GM19468 (cell line): ENCODE measurements around the gene SLC44A1.

Experiments
- ATAC-seq: cut with Tn5 transposase; IDR thresholded peaks from one replicate; pipeline ENCODE4 v1.9.1; 2021; ENCODE audit warnings: mild to moderate bottlenecking, moderate library complexity, moderate number of reproducible peaks; ENCODE audit not compliant: unreplicated experiment; ENCODE audit errors: extremely low read depth

Gene SLC44A1

GRCh38 chr9:105244003-105244733 is at the start of gene SLC44A1:
Gene SLC44A1, plus strand, starts transcription at chr9:105244651. Its CDS starts 218 bp downstream, at chr9:105244869.
- peak; percentile 89 for ATAC-seq

- ATAC-seq = no peak
Observed at GRCh38 chr9:105195259-105195658, 49.2 kb upstream of the SLC44A1 start.

GRCh38 chr9:105198023-105198422 is 46.4 kb upstream of the SLC44A1 start:
- no peak for ATAC-seq

- ATAC-seq = no peak
Observed at GRCh38 chr9:105198865-105199264, 45.6 kb upstream of the SLC44A1 start.

GRCh38 chr9:105204416-105204815 is 40.0 kb upstream of the SLC44A1 start:
- ATAC-seq = no peak

- ATAC-seq = no peak
Observed at GRCh38 chr9:105205787-105206495, 38.5 kb upstream of the SLC44A1 start.

- ATAC-seq = no peak
Observed at GRCh38 chr9:105206496-105206820, 38.0 kb upstream of the SLC44A1 start.

- ATAC-seq = no peak
Observed at GRCh38 chr9:105206821-105207699, 37.4 kb upstream of the SLC44A1 start.

- no peak for ATAC-seq
Observed at GRCh38 chr9:105216440-105217178, 27.8 kb upstream of the SLC44A1 start.

- no peak for ATAC-seq
Observed at GRCh38 chr9:105218673-105219072, 25.8 kb upstream of the SLC44A1 start.

GRCh38 chr9:105219291-105219805 is 25.1 kb upstream of the SLC44A1 start:
- no peak for ATAC-seq

- no peak for ATAC-seq
Observed at GRCh38 chr9:105220451-105220850, 24.0 kb upstream of the SLC44A1 start.

- no peak for ATAC-seq
Observed at GRCh38 chr9:105223544-105224140, 20.8 kb upstream of the SLC44A1 start.

GRCh38 chr9:105226055-105226454 is 18.4 kb upstream of the SLC44A1 start:
- ATAC-seq = no peak

GRCh38 chr9:105232207-105232606 is 12.2 kb upstream of the SLC44A1 start:
- no peak for ATAC-seq

- no peak for ATAC-seq
Observed at GRCh38 chr9:105233873-105234272, 10.6 kb upstream of the SLC44A1 start.

GRCh38 chr9:105236261-105236660 is 8.2 kb upstream of the SLC44A1 start:
- ATAC-seq = no peak

GRCh38 chr9:105237246-105237645 is 7.2 kb upstream of the SLC44A1 start:
- no peak for ATAC-seq

- no peak for ATAC-seq
Observed at GRCh38 chr9:105238302-105238701, 6.1 kb upstream of the SLC44A1 start.
